Measurements from ENCODE around the gene PTPRF.

Gene PTPRF

GRCh38 chr1:43616383-43616782, 85.7 kb downstream of the PTPRF start:
- H3K9me2 ChIP-seq (replicated peaks; ENCODE audit: control insufficient read depth, low read length), result no peaks in the 10 kb centered on the region
- H3K27me3 ChIP-seq (ENCODE audit: control insufficient read depth, low read length), result 0 out of 2 replicates have a peak, but pooled peaks cover 1% of the 10 kb centered on the region
- no peak overlapping the region for H3K4me2 ChIP-seq (ENCODE audit: low read length)
- H3K9me3 ChIP-seq (ENCODE audit: control insufficient read depth, insufficient read depth, low read length), result no peaks in the 10 kb centered on the region
- TF ChIP-seq CTCF (IDR thresholded peaks at IDR 0.05; ENCODE audit: low read depth, low read length, poor library complexity, severe bottlenecking) (no peak), EZH2phosphoT487 (IDR thresholded peaks at IDR 0.05; ENCODE audit: borderline replicate concordance, low read length) (no peak)
- no peaks in the 10 kb centered on the region for H3K79me2 ChIP-seq (ENCODE audit: control insufficient read depth, low read length)
- no peak overlapping the region for H3K4me3 ChIP-seq (ENCODE audit: low read length)
- no peaks in the 10 kb centered on the region for H3K4me1 ChIP-seq (ENCODE audit: control insufficient read depth, low read length)
- H3F3A ChIP-seq (ENCODE audit: control insufficient read depth, insufficient read depth), result no peaks in the 10 kb centered on the region
- no peak overlapping the region for H3K27ac ChIP-seq (ENCODE audit: low read depth, low read length)
- H3K36me3 ChIP-seq (ENCODE audit: control insufficient read depth, low read length), result no peaks in the 10 kb centered on the region
- H4K20me1 ChIP-seq (ENCODE audit: control insufficient read depth, insufficient read depth, low read depth, low read length), result no peaks in the 10 kb centered on the region

DNA sequence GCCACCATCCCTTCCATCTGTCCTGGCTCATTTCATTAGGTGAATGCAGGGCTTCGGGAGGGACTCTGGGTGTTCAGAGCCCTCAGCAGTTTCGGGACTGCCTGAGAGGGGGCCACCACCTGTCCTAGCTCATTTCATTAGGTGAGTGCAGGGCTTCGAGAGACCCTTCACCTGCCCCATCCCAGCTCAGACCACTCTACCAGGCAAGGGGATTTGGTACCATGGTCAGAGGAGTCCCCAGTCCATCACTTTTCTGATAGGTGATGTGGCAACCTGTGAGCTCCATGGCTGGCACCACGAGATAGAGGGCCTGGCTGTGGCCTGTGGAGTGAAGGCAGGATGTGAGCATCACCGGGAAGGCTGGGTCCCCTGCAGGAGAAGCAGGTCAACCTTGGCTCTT, 86.3 kb downstream of the PTPRF start:
- Histone ChIP-seq H3K4me3 (ENCODE audit: low read length) (no peak overlapping the region), H3K4me1 (ENCODE audit: control insufficient read depth, low read length) (no peaks in the 10 kb centered on the region), H3K4me2 (ENCODE audit: low read length) (no peak overlapping the region), H3K79me2 (ENCODE audit: control insufficient read depth, low read length) (no peaks in the 10 kb centered on the region), H3F3A (ENCODE audit: control insufficient read depth, insufficient read depth) (no peaks in the 10 kb centered on the region), H3K36me3 (ENCODE audit: control insufficient read depth, low read length) (no peaks in the 10 kb centered on the region), H3K9me2 (replicated peaks; ENCODE audit: control insufficient read depth, low read length) (no peaks in the 10 kb centered on the region), H3K27me3 (ENCODE audit: control insufficient read depth, low read length) (no peaks in the 10 kb centered on the region), H3K9me3 (ENCODE audit: control insufficient read depth, insufficient read depth, low read length) (no peaks in the 10 kb centered on the region), H4K20me1 (ENCODE audit: control insufficient read depth, insufficient read depth, low read depth, low read length) (no peaks in the 10 kb centered on the region), H3K27ac (ENCODE audit: low read depth, low read length) (no peak overlapping the region)
- TF ChIP-seq CTCF (IDR thresholded peaks at IDR 0.05; ENCODE audit: low read depth, low read length, poor library complexity, severe bottlenecking), result no peak
- no peak for TF ChIP-seq EZH2phosphoT487 (IDR thresholded peaks at IDR 0.05; ENCODE audit: borderline replicate concordance, low read length)

GRCh38 chr1:43617668-43618067, 87.0 kb downstream of the PTPRF start:
- Histone ChIP-seq H3F3A (ENCODE audit: control insufficient read depth, insufficient read depth) (no peaks in the 10 kb centered on the region), H3K79me2 (ENCODE audit: control insufficient read depth, low read length) (no peaks in the 10 kb centered on the region), H3K27ac (ENCODE audit: low read depth, low read length) (no peak overlapping the region), H3K36me3 (ENCODE audit: control insufficient read depth, low read length) (no peaks in the 10 kb centered on the region), H3K9me3 (ENCODE audit: control insufficient read depth, insufficient read depth, low read length) (no peaks in the 10 kb centered on the region), H3K27me3 (ENCODE audit: control insufficient read depth, low read length) (no peaks in the 10 kb centered on the region), H3K4me1 (ENCODE audit: control insufficient read depth, low read length) (no peaks in the 10 kb centered on the region), H3K9me2 (replicated peaks; ENCODE audit: control insufficient read depth, low read length) (no peaks in the 10 kb centered on the region), H3K4me3 (ENCODE audit: low read length) (no peak overlapping the region), H4K20me1 (ENCODE audit: control insufficient read depth, insufficient read depth, low read depth, low read length) (no peaks in the 10 kb centered on the region), H3K4me2 (ENCODE audit: low read length) (no peak overlapping the region)
- TF ChIP-seq CTCF (IDR thresholded peaks at IDR 0.05; ENCODE audit: low read depth, low read length, poor library complexity, severe bottlenecking) (no peak), EZH2phosphoT487 (IDR thresholded peaks at IDR 0.05; ENCODE audit: borderline replicate concordance, low read length) (no peak)
